Aorta (tissue), 5 donors: Measurements from ENCODE around the gene KRTAP1-4. TPM values are rescaled to one million over a fixed set of nuclear protein-coding genes. Genes with fewer than 3 reads are reported as not detected.
"Not testable (repeated sequence)": the region's sequence is repeated elsewhere in the genome, so short reads cannot be mapped to it uniquely, and the experiment has no call there.

ENCODE experiments used
- ATAC-seq: fragments of 200-7000 bp; cut with Tn5 transposase; one replicate; pipeline ENCODE4 v1.9.1; 2022; ENCODE audit warnings: moderate library complexity; ENCODE audit not compliant: low FRiP score
- DNase-seq, 2 donors: peaks; one replicate each; pipeline ENCODE4 v3.0.0-alpha.2; 2020
- H3K27ac ChIP-seq, 2 donors: one replicate each; pipeline ENCODE4 v1.5.1; 2013; ENCODE audit warnings: low read length in 2 of 2, mild to moderate bottlenecking in 2 of 2, moderate library complexity in 2 of 2, control low read depth in 1 of 2, inconsistent platforms in 1 of 2, low read depth in 1 of 2
- H3K27me3 ChIP-seq, 2 donors: one replicate each; pipeline ENCODE4 v1.6.1; 2013; ENCODE audit warnings: control low read depth in 1 of 2, low read length in 1 of 2, mild to moderate bottlenecking in 1 of 2, moderate library complexity in 1 of 2; ENCODE audit not compliant: insufficient read depth in 2 of 2, control insufficient read depth in 1 of 2
- H3K36me3 ChIP-seq, 2 donors: one replicate each; pipeline ENCODE4 v1.6.1; 2013; ENCODE audit warnings: control low read depth in 1 of 2, low read length in 1 of 2, mild to moderate bottlenecking in 1 of 2; ENCODE audit not compliant: insufficient read depth in 2 of 2, control insufficient read depth in 1 of 2
- H3K4me1 ChIP-seq, 2 donors: one replicate each; pipeline ENCODE4 v1.6.1; 2013; ENCODE audit warnings: low read length in 2 of 2, control low read depth in 1 of 2, mild to moderate bottlenecking in 1 of 2, moderate library complexity in 1 of 2; ENCODE audit not compliant: insufficient read depth in 2 of 2, control insufficient read depth in 1 of 2
- H3K4me3 ChIP-seq, 2 donors: one replicate each; pipeline ENCODE4 v1.5.1; 2013; ENCODE audit warnings: low read length in 2 of 2, control low read depth in 1 of 2, mild to moderate bottlenecking in 1 of 2
- H3K9me3 ChIP-seq: one replicate; pipeline ENCODE4 v1.6.1; 2013; ENCODE audit warnings: mild to moderate bottlenecking, low read length; ENCODE audit not compliant: control insufficient read depth
- WGBS, 2 donors: extraction: QIAGEN DNeasy Blood & Tissue Kit; methylation state at CpG; one replicate each; pipeline ENCODE4 v1.1.7; 2013; 5-methylcytosine and 5-hydroxymethylcytosine counted together
- intact Hi-C, 2 donors: fragments of 100-400 bp; cut with DNase I; formaldehyde crosslinking; loops; one replicate each; pipeline versions ENCODE4 v1.14.2 to v1.15.0; 2022
- long read RNA-seq, 2 donors: library from polyadenylated mRNA; unstranded; transcript quantifications; one replicate each; pipeline ENCODE4 v2.0.0, GENCODE V29; 2020 to 2021
- polyA plus RNA-seq, 2 donors: library from polyadenylated mRNA; stranded (reverse); fragments of 200-250 nt; gene quantifications; one replicate each; pipeline ENCODE4 v1.2.3, GENCODE V29; 2013
- total RNA-seq, 2 donors: library from RNA; stranded (reverse); fragmentation: NEBNext Ultra II Directional; extraction: Animal tissue kit (Norgen Biotek cat#: 25700); gene quantifications; one replicate each; pipeline ENCODE4 v1.2.1, GENCODE V29; 2021
- donor health status: healthy with polysubstance abuse.
- donor health status: Bipolar disorder and iron deficiency.
- donor health status: DM: no; HTN: no; CAD: no.
- donor health status: DM: no; HTN: no; CAD: no.
- donor health status: DM: yes; HTN: yes; CAD: no.

KRTAP1-4 gene
- not detected for total RNA-seq
- not detected for polyA plus RNA-seq
- long read RNA-seq, donor 1: 0 reads
- long read RNA-seq, donor 2: 0 reads

GRCh38 chr17:41029633-41030245 is at the start of gene KRTAP1-4:
KRTAP1-4 (minus strand) TSS chr17:41030195; CDS start chr17:41030078, 117 bp downstream.
- ATAC-seq: no peak
- WGBS, 2 donors: 79 to 83% methylated on average over 12 of the region's 12 CpGs
- intact Hi-C loops: no loop called here

GRCh38 chr17:41076788-41077187 is 46.8 kb upstream of the KRTAP1-4 start:
- no peaks in the 10 kb centered on the region for H3K9me3 ChIP-seq
- no peaks in the 10 kb centered on the region for H3K36me3 ChIP-seq
- DNase-seq (no peak), ATAC-seq (no peak)
- no peaks in the 10 kb centered on the region for H3K27me3 ChIP-seq
- no peak overlapping the region for H3K27ac ChIP-seq
- no peak overlapping the region for H3K4me3 ChIP-seq
- no peaks in the 10 kb centered on the region for H3K4me1 ChIP-seq
- intact Hi-C loops: no loop called here

More at GRCh38 chr17:41029633-41030245, at the start of gene KRTAP1-4:
- Histone ChIP-seq H3K36me3 (no peaks in the 10 kb centered on the region), H3K4me1 (no peaks in the 10 kb centered on the region), H3K4me3 (no peak within 1 kb of the TSS), H3K9me3 (no peaks in the 10 kb centered on the region), H3K27ac (no peak within 1 kb of the TSS), H3K27me3 (no peaks in the 10 kb centered on the region)
- no peak for DNase-seq

- ATAC-seq: no peak
- WGBS, 2 donors: 84% methylated on average over 2 of the region's 2 CpGs
- H3K4me1 ChIP-seq: no peaks in the 10 kb centered on the region
Measured at GRCh38 chr17:41073676-41074075, 43.7 kb upstream of the KRTAP1-4 start.

GRCh38 chr17:41071606-41072360 is 41.8 kb upstream of the KRTAP1-4 start:
- DNase-seq (no peak), ATAC-seq (no peak)
- Histone ChIP-seq H3K9me3 (no peaks in the 10 kb centered on the region), H3K4me1 (no peaks in the 10 kb centered on the region), H3K4me3 (no peak overlapping the region), H3K36me3 (no peaks in the 10 kb centered on the region), H3K27ac (no peak overlapping the region), H3K27me3 (no peaks in the 10 kb centered on the region)
- WGBS, 2 donors: 90% methylated on average over 5 of the region's 5 CpGs
- intact Hi-C loops: no loop called here

More at GRCh38 chr17:41073676-41074075, 43.7 kb upstream of the KRTAP1-4 start:
- Histone ChIP-seq H3K36me3 (no peaks in the 10 kb centered on the region), H3K27ac (no peak overlapping the region), H3K4me3 (no peak overlapping the region), H3K9me3 (no peaks in the 10 kb centered on the region), H3K27me3 (no peaks in the 10 kb centered on the region)
- DNase-seq: no peak
- intact Hi-C loops: no loop called here

- Histone ChIP-seq H3K4me1 (no peaks in the 10 kb centered on the region), H3K36me3 (no peaks in the 10 kb centered on the region), H3K27ac (no peak overlapping the region), H3K4me3 (no peak overlapping the region), H3K9me3 (no peaks in the 10 kb centered on the region), H3K27me3 (no peaks in the 10 kb centered on the region)
- ATAC-seq (no peak), DNase-seq (no peak)
- intact Hi-C loops: no loop called here
- WGBS, 2 donors: 76 to 78% methylated on average over 3 of the region's 3 CpGs
Measured at GRCh38 chr17:41069031-41069430, 39.0 kb upstream of the KRTAP1-4 start.

GRCh38 chr17:41067281-41067680 is 37.3 kb upstream of the KRTAP1-4 start:
- intact Hi-C loops: no loop called here
- no peak for ATAC-seq
- Histone ChIP-seq H3K27ac (no peak overlapping the region), H3K27me3 (no peaks in the 10 kb centered on the region), H3K9me3 (no peaks in the 10 kb centered on the region), H3K36me3 (no peaks in the 10 kb centered on the region), H3K4me3 (no peak overlapping the region), H3K4me1 (no peaks in the 10 kb centered on the region)
- no peak for DNase-seq

GRCh38 chr17:41065829-41066624 is 36.0 kb upstream of the KRTAP1-4 start, which contains the start of gene KRTAP2-4:
KRTAP2-4 (minus strand) TSS chr17:41065879; CDS start chr17:41065845, 34 bp downstream.
- Histone ChIP-seq H3K36me3 (no peaks in the 10 kb centered on the region), H3K4me3 (no peak within 1 kb of the TSS), H3K27ac (no peak within 1 kb of the TSS), H3K9me3 (no peaks in the 10 kb centered on the region), H3K27me3 (no peaks in the 10 kb centered on the region), H3K4me1 (no peaks in the 10 kb centered on the region)
- WGBS, 2 donors: 84 to 91% methylated on average over 6 of the region's 6 CpGs
- DNase-seq (no peak), ATAC-seq (no peak)
- intact Hi-C loops: no loop called here

GRCh38 chr17:41065016-41065689 is 35.2 kb upstream of the KRTAP1-4 start:
- H3K36me3 ChIP-seq, H3K27me3 ChIP-seq, intact Hi-C loops, H3K27ac ChIP-seq, H3K4me1 ChIP-seq, ATAC-seq, DNase-seq, H3K4me3 ChIP-seq, H3K9me3 ChIP-seq: not testable (repeated sequence)
- 68 to 74% methylated on average over 6 to 7 of the region's 16 CpGs for WGBS, 2 donors
